ENCODE measurements around the gene MKI67. TPM values are rescaled to one million over a fixed set of nuclear protein-coding genes. Genes with fewer than 3 reads are reported as not detected.

MKI67 gene
- total RNA-seq, 3 donors from 2014 or later (not counting 1 experiment from before 2014, with no cell fraction given) = 5.3 to 10.0 (median 6.8) TPM

DNA sequence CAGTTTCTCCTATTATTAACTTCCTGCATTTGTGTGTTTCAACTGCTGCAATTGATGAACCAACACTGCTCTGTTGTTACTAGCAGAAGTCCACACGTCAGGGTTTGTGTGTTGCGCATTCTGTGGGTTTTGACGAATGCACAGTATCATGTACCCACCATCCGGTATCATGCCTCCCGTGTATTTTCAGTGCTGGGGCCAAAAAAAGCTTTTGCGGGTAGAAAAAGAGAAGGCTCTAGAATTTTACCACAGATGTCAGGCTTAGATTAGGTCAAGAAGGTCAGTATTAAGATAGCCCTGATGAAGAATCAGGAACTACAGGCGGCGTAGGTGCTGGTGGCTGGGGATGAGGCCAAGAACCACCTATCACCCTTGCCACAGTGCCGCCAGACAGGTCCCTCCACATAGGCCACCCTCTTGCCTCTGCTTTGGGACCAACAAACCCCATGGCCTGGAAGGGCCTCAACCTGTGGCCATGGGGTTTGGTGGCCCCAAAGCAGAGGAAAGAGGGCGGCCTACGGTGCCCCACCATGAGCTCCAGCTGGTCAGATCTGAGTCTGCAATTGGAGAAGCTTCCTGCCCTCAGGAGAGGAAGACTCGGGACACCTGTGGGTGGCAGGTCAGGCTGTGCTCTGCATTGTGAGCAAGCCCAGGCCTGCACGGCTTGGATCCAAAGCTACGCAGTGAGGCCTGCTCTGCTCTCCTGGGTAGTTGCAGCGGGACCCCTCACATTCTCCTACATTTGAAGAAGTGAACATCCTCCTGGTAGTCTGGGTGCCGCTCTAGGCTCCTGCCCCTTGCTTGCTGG lies 71.9 kb downstream of the MKI67 start:
- Histone ChIP-seq H3K4me1 (ENCODE audit: control insufficient read depth, insufficient read depth, low read length) (peaks cover 81% of the 10 kb centered on the region), H3K4me3 (ENCODE audit: low read length) (no peak overlapping the region), H3K27me3 (ENCODE audit: control insufficient read depth, insufficient read depth, low read length) (no peaks in the 10 kb centered on the region), H3K36me3 (ENCODE audit: control insufficient read depth, insufficient read depth, low read length) (peaks cover 82% of the 10 kb centered on the region), H3K9me3 (ENCODE audit: control insufficient read depth, insufficient read depth, low read length) (no peaks in the 10 kb centered on the region), H3K27ac (ENCODE audit: low read length) (peak overlapping the region; percentile 40)
- Mint-ChIP-seq H3K4me1 (peaks cover 80 to 82% of the 10 kb centered on the region in 2 donors), H3K27me3 (ENCODE audit: low read depth in 2 of 2) (no peaks in the 10 kb centered on the region), H3K4me3 (peak overlapping the region; percentile 40), H3K27ac (peak overlapping the region; percentile 85 to 99), H3K36me3 (peaks cover 17% of the 10 kb centered on the region), H3K9me3 (no peaks in the 10 kb centered on the region)
- no peak for TF ChIP-seq CTCF (IDR thresholded peaks at IDR 0.05)
- 80% methylated on average over 16 of the region's 16 CpGs for WGBS (ENCODE audit: insufficient coverage)
- peak; percentile 59 to 88 (median 65) for ATAC-seq
- intact Hi-C loops (cut with micrococcal nuclease) = no loop called here
- no peak for DNase-seq

DNA sequence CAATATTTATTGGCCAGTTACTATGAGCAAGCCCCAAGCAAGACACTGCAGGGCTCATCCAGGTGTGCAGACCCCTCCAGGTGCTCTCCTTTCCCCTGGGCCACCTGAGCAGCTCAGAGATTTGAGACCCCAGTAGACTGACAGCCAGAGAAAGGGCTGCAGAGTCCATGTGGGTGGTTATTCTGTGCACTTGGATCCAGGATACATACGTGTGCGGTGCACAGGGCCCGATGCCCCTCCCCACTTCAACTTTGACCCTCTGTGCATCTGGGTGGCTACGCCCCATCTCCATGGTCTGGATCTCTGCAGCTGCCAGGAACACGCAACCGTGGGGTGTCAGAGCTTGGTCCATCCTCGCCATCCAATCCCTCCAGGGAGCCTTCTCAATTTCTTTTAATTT lies 72.9 kb downstream of the MKI67 start:
- no peaks in the 10 kb centered on the region for H3K27me3 Mint-ChIP-seq (ENCODE audit: low read depth in 2 of 2)
- 95% methylated on average over 6 of the region's 7 CpGs for WGBS (ENCODE audit: insufficient coverage)
- H3K9me3 Mint-ChIP-seq = no peaks in the 10 kb centered on the region
- peaks cover 77% of the 10 kb centered on the region for H3K36me3 ChIP-seq (ENCODE audit: control insufficient read depth, insufficient read depth, low read length)
- peak overlapping the region; percentile 6 for H3K27ac ChIP-seq (ENCODE audit: low read length)
- peak overlapping the region in 1 of 2 donors; percentile 99 for H3K27ac Mint-ChIP-seq
- no peaks in the 10 kb centered on the region for H3K27me3 ChIP-seq (ENCODE audit: control insufficient read depth, insufficient read depth, low read length)
- intact Hi-C loops (cut with micrococcal nuclease) = no loop called here
- peaks cover 17% of the 10 kb centered on the region for H3K36me3 Mint-ChIP-seq
- no peaks in the 10 kb centered on the region for H3K9me3 ChIP-seq (ENCODE audit: control insufficient read depth, insufficient read depth, low read length)
- no peak for ATAC-seq
- H3K4me3 ChIP-seq (ENCODE audit: low read length) = no peak overlapping the region
- peaks cover 80 to 81% of the 10 kb centered on the region in 2 donors for H3K4me1 Mint-ChIP-seq
- no peak overlapping the region for H3K4me3 Mint-ChIP-seq
- no peak for DNase-seq
- TF ChIP-seq CTCF (IDR thresholded peaks at IDR 0.05) = no peak
- H3K4me1 ChIP-seq (ENCODE audit: control insufficient read depth, insufficient read depth, low read length) = peaks cover 81% of the 10 kb centered on the region

DNA sequence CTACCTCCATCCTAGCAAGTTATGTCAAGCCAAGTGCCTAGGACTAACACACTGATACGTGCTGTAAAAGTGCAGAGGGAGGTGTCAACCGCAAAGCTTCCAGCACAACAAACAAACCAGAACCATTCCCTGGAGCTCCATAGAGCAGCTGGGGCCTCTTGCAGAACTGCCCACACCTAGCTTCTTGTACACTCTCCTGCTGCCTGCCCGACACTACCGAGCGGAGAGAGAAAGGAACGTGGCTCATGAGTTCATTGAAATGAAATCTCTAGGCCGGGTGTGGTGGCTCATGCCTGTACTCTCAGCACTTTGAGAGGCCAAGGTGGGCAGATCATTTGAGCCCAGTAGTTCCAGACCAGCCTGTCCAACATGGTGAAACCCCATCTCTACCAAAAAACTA lies 73.5 kb downstream of the MKI67 start:
- Histone ChIP-seq H3K4me3 (ENCODE audit: low read length) (no peak overlapping the region), H3K27ac (ENCODE audit: low read length) (no peak overlapping the region), H3K9me3 (ENCODE audit: control insufficient read depth, insufficient read depth, low read length) (no peaks in the 10 kb centered on the region), H3K27me3 (ENCODE audit: control insufficient read depth, insufficient read depth, low read length) (no peaks in the 10 kb centered on the region), H3K36me3 (ENCODE audit: control insufficient read depth, insufficient read depth, low read length) (peaks cover 70% of the 10 kb centered on the region), H3K4me1 (ENCODE audit: control insufficient read depth, insufficient read depth, low read length) (peaks cover 77% of the 10 kb centered on the region)
- Mint-ChIP-seq H3K27me3 (ENCODE audit: low read depth in 2 of 2) (no peaks in the 10 kb centered on the region), H3K27ac (peak overlapping the region; percentile 97 to 99), H3K36me3 (peaks cover 14% of the 10 kb centered on the region), H3K4me3 (peak overlapping the region; percentile 96), H3K9me3 (no peaks in the 10 kb centered on the region), H3K4me1 (peaks cover 80 to 81% of the 10 kb centered on the region in 2 donors)
- DNase-seq (no peak), ATAC-seq (no peak)
- TF ChIP-seq CTCF (IDR thresholded peaks at IDR 0.05) = no peak
- intact Hi-C loops (cut with micrococcal nuclease) = no loop called here
- WGBS (ENCODE audit: insufficient coverage) = 83% methylated on average over 7 of the region's 7 CpGs
